HEK293 (cell line): Measurements from ENCODE around the gene PC.
"Not testable (repeated sequence)": the region's sequence is repeated elsewhere in the genome, so short reads cannot be mapped to it uniquely, and the experiment has no call there.

Experiments
- CTCF ChIA-PET: fragments of 350-600 bp; formaldehyde crosslinking; extraction: SDS; loops from one replicate; lab custom pipeline; 2021; ENCODE audit warnings: antibody characterized with exemption; lab: Yijun Ruan, JAX
- POLR2A ChIA-PET: fragments of 300-600 bp; formaldehyde crosslinking; extraction: SDS; loops from one replicate; lab custom pipeline; 2020; ENCODE audit warnings: antibody characterized with exemption, inconsistent platforms; lab: Yijun Ruan, JAX
- H3K27ac ChIP-seq: fragments of 200-500 bp; sonication (Bioruptor generic); 2 replicates; pipeline ENCODE4 v1.5.1; 2014; ENCODE audit warnings: low read depth, low read length, control low read depth, inconsistent platforms; ENCODE audit errors: extremely low read depth
- H3K36me3 ChIP-seq, 2 experiments: fragments of 200-500 bp in 1 of 2; sonication (Bioruptor generic) in 1 of 2; 1 replicate in 1 of 2; 2 replicates in 1 of 2; pipeline ENCODE4 v1.5.1; 2014 to 2017; ENCODE audit warnings: inconsistent platforms in 2 of 2, low read length in 2 of 2; ENCODE audit not compliant: control insufficient read depth in 2 of 2, insufficient read depth in 1 of 2
- H3K4me1 ChIP-seq: fragments of 200-500 bp; sonication (Bioruptor generic); 2 replicates; pipeline ENCODE4 v1.5.1; 2014; ENCODE audit warnings: mild to moderate bottlenecking, low read length, inconsistent platforms; ENCODE audit not compliant: control insufficient read depth, insufficient read depth
- H3K4me3 ChIP-seq: 2 replicates; pipeline ENCODE4 v1.5.1; 2011; ENCODE audit warnings: low read depth, mild to moderate bottlenecking, control low read depth, low read length, moderate library complexity
- H3K9me3 ChIP-seq: fragments of 200-500 bp; sonication (Bioruptor generic); 2 replicates; pipeline ENCODE4 v1.5.1; 2014; ENCODE audit warnings: low read depth, low read length, inconsistent platforms; ENCODE audit not compliant: control insufficient read depth, insufficient read depth
- BCL11A ChIP-seq: fragments of 450-650 bp; formaldehyde crosslinking; IDR thresholded peaks from 2 replicates; pipeline ENCODE4 v1.5.1; 2016; ENCODE audit warnings: low read depth, missing biosample characterization, missing genetic modification characterization
- BCL11B ChIP-seq: fragments of 450-650 bp; formaldehyde crosslinking; IDR thresholded peaks from 2 replicates; pipeline ENCODE4 v1.5.1; 2016; ENCODE audit warnings: low read depth, missing biosample characterization, missing genetic modification characterization
- GLIS1 ChIP-seq: fragments of 450-650 bp; formaldehyde crosslinking; IDR thresholded peaks from 2 replicates; pipeline ENCODE4 v1.5.1; 2016; ENCODE audit warnings: missing biosample characterization, missing genetic modification characterization
- HOXA7 ChIP-seq: sonication (generic); formaldehyde crosslinking; IDR thresholded peaks from 2 replicates; pipeline ENCODE4 v1.8.1; 2022; ENCODE audit warnings: missing genetic modification reagents, borderline replicate concordance
- KLF16 ChIP-seq: fragments of 450-650 bp; formaldehyde crosslinking; IDR thresholded peaks from 2 replicates; pipeline ENCODE4 v1.5.1; 2017; ENCODE audit warnings: missing biosample characterization, missing genetic modification characterization
- REPIN1 ChIP-seq: fragments of 450-650 bp; formaldehyde crosslinking; IDR thresholded peaks from 2 replicates; pipeline ENCODE4 v1.5.1; 2017; ENCODE audit warnings: missing biosample characterization, missing genetic modification characterization, low read depth
- SALL2 ChIP-seq: fragments of 450-650 bp; formaldehyde crosslinking; IDR thresholded peaks from 2 replicates; pipeline ENCODE4 v1.5.0; 2017; ENCODE audit warnings: missing biosample characterization, mild to moderate bottlenecking, missing genetic modification characterization, borderline replicate concordance
- SP7 ChIP-seq: fragments of 450-650 bp; formaldehyde crosslinking; IDR thresholded peaks from 2 replicates; pipeline ENCODE4 v1.5.1; 2016; ENCODE audit warnings: missing biosample characterization, missing genetic modification characterization
- ZNF146 ChIP-seq: fragments of 450-650 bp; formaldehyde crosslinking; IDR thresholded peaks from 2 replicates; pipeline ENCODE4 v1.5.1; 2016; ENCODE audit warnings: missing biosample characterization, missing genetic modification characterization
- ZNF223 ChIP-seq: fragments of 450-650 bp; formaldehyde crosslinking; IDR thresholded peaks from 2 replicates; pipeline ENCODE4 v1.5.1; 2016; ENCODE audit warnings: missing biosample characterization, missing genetic modification characterization
- ZNF274 ChIP-seq, 2 experiments: fragments of 200-500 bp in 1 of 2; fragments of 450-650 bp in 1 of 2; sonication (Bioruptor generic) in 1 of 2; formaldehyde crosslinking in 1 of 2; IDR thresholded peaks; 2 replicates each; pipeline versions ENCODE4 v1.5.1 to v1.6.1; 2014 to 2016; ENCODE audit warnings: borderline replicate concordance in 1 of 2, inconsistent platforms in 1 of 2, low read length in 1 of 2, missing biosample characterization in 1 of 2, missing genetic modification characterization in 1 of 2
- ZNF660 ChIP-seq: fragments of 450-650 bp; IDR thresholded peaks from 2 replicates; pipeline ENCODE4 v1.5.1; 2018; ENCODE audit warnings: missing biosample characterization, mild to moderate bottlenecking, missing genetic modification characterization
- ZNF670 ChIP-seq: fragments of 450-650 bp; formaldehyde crosslinking; IDR thresholded peaks from 2 replicates; pipeline ENCODE4 v1.5.1; 2016; ENCODE audit warnings: missing biosample characterization, missing genetic modification characterization, low read depth
- TF ChIP-seq, protein P1 (sequence below): fragments of 450-650 bp; formaldehyde crosslinking; IDR thresholded peaks from 2 replicates; pipeline ENCODE4; 2016; ENCODE audit warnings: missing biosample characterization, missing genetic modification characterization
- TF ChIP-seq, protein P2 (sequence below): fragments of 450-650 bp; formaldehyde crosslinking; IDR thresholded peaks from 2 replicates; pipeline ENCODE4 v1.5.1; 2016; ENCODE audit warnings: missing biosample characterization, missing genetic modification characterization, borderline replicate concordance
- TF ChIP-seq, protein P3 (sequence below): fragments of 450-650 bp; formaldehyde crosslinking; IDR thresholded peaks from 2 replicates; pipeline ENCODE4 v1.5.1; 2016; ENCODE audit warnings: missing biosample characterization, missing genetic modification characterization
- TF ChIP-seq, protein P4 (sequence below): fragments of 450-650 bp; formaldehyde crosslinking; IDR thresholded peaks from 2 replicates; pipeline ENCODE4 v1.5.1; 2016; ENCODE audit warnings: missing biosample characterization, missing genetic modification characterization

The PC gene

DNA sequence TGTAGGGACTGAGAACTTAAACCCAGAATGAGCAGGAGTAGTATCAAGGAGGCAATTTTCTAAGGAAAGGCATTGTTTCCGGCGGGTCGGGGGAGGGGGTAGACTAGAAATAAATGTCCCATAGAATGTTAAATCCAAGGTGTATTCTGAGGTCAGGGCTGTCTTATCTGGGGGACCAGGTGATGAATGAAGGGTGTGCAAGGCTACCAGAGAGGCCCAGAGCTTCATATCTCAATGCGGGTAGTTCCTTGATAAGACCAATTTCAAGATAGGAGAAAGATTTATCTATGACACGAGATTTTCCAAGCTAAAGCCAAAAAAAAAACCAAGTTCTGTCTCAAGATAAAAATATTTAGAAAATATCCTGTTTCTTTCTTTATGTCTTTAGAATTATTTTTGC, 123.2 kb downstream of the PC start:
- H3K4me3 ChIP-seq, result no peak overlapping the region
- no peaks in the 10 kb centered on the region for H3K9me3 ChIP-seq
- H3K4me1 ChIP-seq, result no peaks in the 10 kb centered on the region
- H3K27ac ChIP-seq, result no peak overlapping the region
- POLR2A ChIA-PET, result interaction anchor here (0.9 to 1.0 kb wide), 2 partner anchors 90 to 157 kb away, joined by 3 to 4 read pairs; partner anchors contain the start of gene RBM4B
- CTCF ChIA-PET, result interaction anchor here (0.8 to 3.4 kb wide), 14 partner anchors 7 to 425 kb away, joined by 4 to 62 read pairs (median 4); no protein-coding TSS in a partner anchor
- TF ChIP-seq, protein P1, sequence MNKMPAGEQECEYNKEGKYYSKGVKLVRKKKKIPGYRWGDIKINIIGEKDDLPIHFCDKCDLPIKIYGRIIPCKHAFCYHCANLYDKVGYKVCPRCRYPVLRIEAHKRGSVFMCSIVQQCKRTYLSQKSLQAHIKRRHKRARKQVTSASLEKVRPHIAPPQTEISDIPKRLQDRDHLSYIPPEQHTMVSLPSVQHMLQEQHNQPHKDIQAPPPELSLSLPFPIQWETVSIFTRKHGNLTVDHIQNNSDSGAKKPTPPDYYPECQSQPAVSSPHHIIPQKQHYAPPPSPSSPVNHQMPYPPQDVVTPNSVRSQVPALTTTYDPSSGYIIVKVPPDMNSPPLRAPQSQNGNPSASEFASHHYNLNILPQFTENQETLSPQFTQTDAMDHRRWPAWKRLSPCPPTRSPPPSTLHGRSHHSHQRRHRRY (tag by site-specific recombination), result no peak
- no peak for TF ChIP-seq ZNF274 (IDR thresholded peaks at IDR 0.05; ENCODE audit: low read length)
- TF ChIP-seq ZNF274 (tag by site-specific recombination; IDR thresholded peaks at IDR 0.05; ENCODE audit: borderline replicate concordance), result no peak
- no peak for TF ChIP-seq GLIS1 (tag by site-specific recombination)
- no peak for TF ChIP-seq ZNF670 (tag by site-specific recombination)
- TF ChIP-seq, protein P2, sequence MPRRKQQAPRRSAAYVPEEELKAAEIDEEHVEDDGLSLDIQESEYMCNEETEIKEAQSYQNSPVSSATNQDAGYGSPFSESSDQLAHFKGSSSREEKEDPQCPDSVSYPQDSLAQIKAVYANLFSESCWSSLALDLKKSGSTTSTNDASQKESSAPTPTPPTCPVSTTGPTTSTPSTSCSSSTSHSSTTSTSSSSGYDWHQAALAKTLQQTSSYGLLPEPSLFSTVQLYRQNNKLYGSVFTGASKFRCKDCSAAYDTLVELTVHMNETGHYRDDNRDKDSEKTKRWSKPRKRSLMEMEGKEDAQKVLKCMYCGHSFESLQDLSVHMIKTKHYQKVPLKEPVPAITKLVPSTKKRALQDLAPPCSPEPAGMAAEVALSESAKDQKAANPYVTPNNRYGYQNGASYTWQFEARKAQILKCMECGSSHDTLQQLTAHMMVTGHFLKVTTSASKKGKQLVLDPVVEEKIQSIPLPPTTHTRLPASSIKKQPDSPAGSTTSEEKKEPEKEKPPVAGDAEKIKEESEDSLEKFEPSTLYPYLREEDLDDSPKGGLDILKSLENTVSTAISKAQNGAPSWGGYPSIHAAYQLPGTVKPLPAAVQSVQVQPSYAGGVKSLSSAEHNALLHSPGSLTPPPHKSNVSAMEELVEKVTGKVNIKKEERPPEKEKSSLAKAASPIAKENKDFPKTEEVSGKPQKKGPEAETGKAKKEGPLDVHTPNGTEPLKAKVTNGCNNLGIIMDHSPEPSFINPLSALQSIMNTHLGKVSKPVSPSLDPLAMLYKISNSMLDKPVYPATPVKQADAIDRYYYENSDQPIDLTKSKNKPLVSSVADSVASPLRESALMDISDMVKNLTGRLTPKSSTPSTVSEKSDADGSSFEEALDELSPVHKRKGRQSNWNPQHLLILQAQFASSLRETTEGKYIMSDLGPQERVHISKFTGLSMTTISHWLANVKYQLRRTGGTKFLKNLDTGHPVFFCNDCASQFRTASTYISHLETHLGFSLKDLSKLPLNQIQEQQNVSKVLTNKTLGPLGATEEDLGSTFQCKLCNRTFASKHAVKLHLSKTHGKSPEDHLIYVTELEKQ (tag by site-specific recombination), result no peak
- TF ChIP-seq, protein P3, sequence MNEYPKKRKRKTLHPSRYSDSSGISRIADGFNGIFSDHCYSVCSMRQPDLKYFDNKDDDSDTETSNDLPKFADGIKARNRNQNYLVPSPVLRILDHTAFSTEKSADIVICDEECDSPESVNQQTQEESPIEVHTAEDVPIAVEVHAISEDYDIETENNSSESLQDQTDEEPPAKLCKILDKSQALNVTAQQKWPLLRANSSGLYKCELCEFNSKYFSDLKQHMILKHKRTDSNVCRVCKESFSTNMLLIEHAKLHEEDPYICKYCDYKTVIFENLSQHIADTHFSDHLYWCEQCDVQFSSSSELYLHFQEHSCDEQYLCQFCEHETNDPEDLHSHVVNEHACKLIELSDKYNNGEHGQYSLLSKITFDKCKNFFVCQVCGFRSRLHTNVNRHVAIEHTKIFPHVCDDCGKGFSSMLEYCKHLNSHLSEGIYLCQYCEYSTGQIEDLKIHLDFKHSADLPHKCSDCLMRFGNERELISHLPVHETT (tag by site-specific recombination), result no peak
- H3K36me3 ChIP-seq, result peaks cover 0 to 10% of the 10 kb centered on the region in 2 experiments; a peak in 1 of 3 replicates

DNA sequence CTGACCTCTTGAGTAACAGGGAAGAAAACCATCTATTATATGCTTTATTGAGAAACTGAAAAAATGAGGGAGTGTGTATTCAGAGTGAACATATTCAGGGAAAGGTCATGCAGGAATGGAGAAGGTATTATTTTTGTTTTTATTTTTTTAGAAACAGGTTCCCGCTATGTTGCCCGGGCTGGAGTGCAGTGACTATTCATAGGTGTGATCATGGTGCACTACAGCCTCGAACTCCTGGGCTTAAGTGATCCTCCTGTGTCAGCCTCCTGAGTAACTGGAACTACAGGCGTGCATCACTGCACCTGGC, 123.7 kb downstream of the PC start:
- POLR2A ChIA-PET, result interaction anchor here (0.9 to 1.0 kb wide), 2 partner anchors 89 to 157 kb away, joined by 3 to 4 read pairs; partner anchors contain the start of gene RBM4B

DNA sequence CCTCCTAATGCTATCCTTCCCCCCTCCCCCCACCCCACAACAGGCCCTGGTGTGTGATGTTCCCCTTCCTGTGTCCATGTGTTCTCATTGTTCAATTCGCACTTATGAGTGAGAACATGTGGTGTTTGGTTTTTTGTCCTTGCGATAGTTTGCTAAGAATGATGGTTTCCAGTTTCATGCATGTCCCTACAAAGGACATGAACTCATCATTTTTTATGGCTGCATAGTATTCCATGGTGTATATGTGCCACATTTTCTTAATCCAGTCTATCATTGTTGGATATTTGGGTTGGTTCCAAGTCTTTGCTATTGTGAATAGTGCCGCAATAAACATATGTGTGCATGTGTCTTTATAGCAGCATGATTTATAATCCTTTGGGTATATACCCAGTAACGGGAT, 133.6 kb downstream of the PC start:
- H3K4me3 ChIP-seq, H3K27ac ChIP-seq, POLR2A ChIA-PET, CTCF ChIA-PET, H3K36me3 ChIP-seq, H3K4me1 ChIP-seq, H3K9me3 ChIP-seq: not testable (repeated sequence)
- TF ChIP-seq, protein P4, sequence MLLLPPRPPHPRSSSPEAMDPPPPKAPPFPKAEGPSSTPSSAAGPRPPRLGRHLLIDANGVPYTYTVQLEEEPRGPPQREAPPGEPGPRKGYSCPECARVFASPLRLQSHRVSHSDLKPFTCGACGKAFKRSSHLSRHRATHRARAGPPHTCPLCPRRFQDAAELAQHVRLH (tag by site-specific recombination), result 0 out of 2 replicates have a peak, but pooled peaks have one; percentile 50
- TF ChIP-seq ZNF146 (tag by site-specific recombination), result peak; percentile 98

More for the DNA sequence above, 123.7 kb downstream of the PC start:
- no peak overlapping the region for H3K27ac ChIP-seq
- no peak for TF ChIP-seq BCL11B (tag by site-specific recombination)
- TF ChIP-seq REPIN1, result no peak
- no peak for TF ChIP-seq SALL2
- 0 out of 2 replicates have a peak, but pooled peaks have one; percentile 1 for TF ChIP-seq SP7 (tag by site-specific recombination)
- no peak for TF ChIP-seq ZNF223
- TF ChIP-seq BCL11A, result 0 out of 2 replicates have a peak, but pooled peaks have one; percentile 17
- no peak for TF ChIP-seq KLF16 (tag by site-specific recombination)
- TF ChIP-seq ZNF660 (tag by site-specific recombination), result no peak
- TF ChIP-seq HOXA7 (CRISPR knock-in tag), result no peak
- TF ChIP-seq, all 188 proteins: peak for 2
- H3K4me1 ChIP-seq, result no peaks in the 10 kb centered on the region
- CTCF ChIA-PET, result interaction anchor here (0.8 to 3.4 kb wide), 16 partner anchors 8 to 470 kb away, joined by 3 to 62 read pairs (median 4); no protein-coding TSS in a partner anchor
- H3K9me3 ChIP-seq, result no peaks in the 10 kb centered on the region
- peaks cover 0 to 10% of the 10 kb centered on the region in 2 experiments; a peak in 1 of 3 replicates for H3K36me3 ChIP-seq
- no peak overlapping the region for H3K4me3 ChIP-seq
